GM06990 (cell line): ENCODE results near the gene CALML4.

Experiments
- DNase-seq: peaks from one replicate; pipeline ENCODE4 v3.0.0-alpha.2; 2011; ENCODE audit not compliant: insufficient read length; ENCODE audit errors: extremely low read depth
- H3K27me3 ChIP-seq: replicated peaks from 2 replicates; pipeline ENCODE4 v1.6.0; 2011; ENCODE audit warnings: low read length; ENCODE audit not compliant: control insufficient read depth, insufficient read depth
- H3K36me3 ChIP-seq: 2 replicates; pipeline ENCODE4 v1.5.1; 2011; ENCODE audit warnings: low read length; ENCODE audit not compliant: control insufficient read depth, insufficient read depth
- H3K4me3 ChIP-seq: replicated peaks from 2 replicates; pipeline ENCODE4 v1.5.1; 2011; ENCODE audit warnings: low read depth, mild to moderate bottlenecking, control low read depth, low read length
- CTCF ChIP-seq: IDR thresholded peaks from 2 replicates; pipeline ENCODE4 v1.5.1; 2011; ENCODE audit warnings: low read length, control low read depth, mild to moderate bottlenecking, inconsistent platforms; ENCODE audit not compliant: insufficient read depth, poor library complexity, severe bottlenecking

Gene CALML4

DNA sequence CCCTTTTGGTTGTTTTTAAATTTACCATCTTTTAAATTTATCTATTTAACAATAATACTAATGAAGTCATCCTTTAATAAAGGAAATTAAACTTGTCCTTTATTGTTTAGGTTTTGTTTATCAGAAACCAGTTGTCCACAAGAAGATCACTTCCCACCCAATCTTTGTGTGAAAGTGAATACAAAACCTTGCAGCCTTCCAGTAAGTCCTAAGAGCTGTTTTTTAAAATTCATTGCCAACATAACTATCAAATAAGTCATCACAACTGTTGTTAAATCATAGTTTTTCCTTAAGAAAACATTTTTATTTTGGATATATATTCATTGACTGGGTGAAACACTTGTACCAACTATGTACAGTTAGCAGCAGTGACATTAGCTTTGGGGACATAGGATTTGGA, 59.4 kb downstream of the CALML4 start:
- DNase-seq: no peak
- TF ChIP-seq CTCF: no peak
- Histone ChIP-seq H3K36me3 (no peaks in the 10 kb centered on the region; the same call in 1 of the 2 replicates), H3K27me3 (no peaks in the 10 kb centered on the region), H3K4me3 (no peak overlapping the region)

DNA sequence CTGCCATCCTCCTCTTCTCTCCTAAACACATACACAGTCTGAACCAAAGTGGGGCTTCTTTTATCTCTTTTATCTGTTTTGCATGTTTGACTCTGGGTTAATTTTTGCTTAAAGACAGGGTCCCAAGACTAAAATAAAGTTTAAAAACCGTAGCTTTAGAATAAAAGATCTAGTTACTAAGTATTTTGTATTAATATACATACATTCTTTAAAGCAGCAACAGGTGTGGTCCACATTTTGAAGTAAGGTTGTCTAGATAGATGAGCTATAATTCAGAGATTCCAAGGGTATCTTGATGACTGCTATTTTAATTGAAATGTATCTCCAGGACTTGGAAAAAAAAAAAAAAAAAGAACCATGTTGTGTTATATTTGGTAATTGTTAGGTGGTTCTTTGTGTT, 61.3 kb downstream of the CALML4 start:
- Histone ChIP-seq H3K27me3 (no peaks in the 10 kb centered on the region), H3K36me3 (no peaks in the 10 kb centered on the region; the same call in 1 of the 2 replicates), H3K4me3 (no peak overlapping the region)
- no peak for DNase-seq
- TF ChIP-seq CTCF: no peak

GRCh38 chr15:68143129-68143528, 62.0 kb downstream of the CALML4 start:
- H3K4me3 ChIP-seq: no peak overlapping the region
- no peaks in the 10 kb centered on the region; the same call in 1 of the 2 replicates for H3K36me3 ChIP-seq
- TF ChIP-seq CTCF: no peak
- DNase-seq: no peak
- no peaks in the 10 kb centered on the region for H3K27me3 ChIP-seq
